GM12878 (cell line): ENCODE results near the gene SCGB2B2.
"Not testable (repeated sequence)": the region's sequence is repeated elsewhere in the genome, so short reads cannot be mapped to it uniquely, and the experiment has no call there.

ENCODE experiments used
- CEBPB ChIP-seq, 2 experiments: fragments of 150-350 bp in 1 of 2; IDR thresholded peaks; 2 replicates each; pipeline ENCODE4 v1.6.1; 2012 to 2014; ENCODE audit warnings: low read depth in 2 of 2, low read length in 2 of 2, borderline replicate concordance in 1 of 2, inconsistent platforms in 1 of 2
- HDAC2 ChIP-seq: fragments of 200-600 bp; sonication (generic); IDR thresholded peaks from 2 replicates; pipeline ENCODE4 v1.6.1; 2017
- HDAC6 ChIP-seq: fragments of 200-600 bp; sonication (generic); IDR thresholded peaks from one replicate; pipeline ENCODE4 v1.8.0; 2017; ENCODE audit warnings: antibody characterized with exemption; ENCODE audit not compliant: unreplicated experiment
- POLR2A ChIP-seq: IDR thresholded peaks from 2 replicates; pipeline ENCODE4 v1.6.1; 2011; ENCODE audit warnings: low read depth, mild to moderate bottlenecking, low read length
- POLR2AphosphoS2 ChIP-seq: IDR thresholded peaks from 2 replicates; pipeline ENCODE4 v1.6.1; 2011; ENCODE audit warnings: low read depth, mild to moderate bottlenecking, low read length, improper control_type of control experiment, moderate library complexity
- POLR2AphosphoS5 ChIP-seq: IDR thresholded peaks from 2 replicates; pipeline ENCODE4 v1.6.1; 2011; ENCODE audit warnings: mild to moderate bottlenecking, low read length, inconsistent platforms
- RAD51 ChIP-seq: fragments of 450-650 bp; IDR thresholded peaks from 2 replicates; pipeline ENCODE4 v1.6.1; 2016; ENCODE audit warnings: moderate library complexity, mild to moderate bottlenecking, inconsistent platforms
- TAF1 ChIP-seq: IDR thresholded peaks from 2 replicates; pipeline ENCODE4 v1.6.1; 2011; ENCODE audit warnings: mild to moderate bottlenecking, low read depth, low read length, borderline replicate concordance
- TF ChIP-seq, protein P1 (sequence below), 3 experiments: IDR thresholded peaks in 2 of 3; conservative IDR thresholded peaks in 1 of 3; 2 replicates each; pipeline ENCODE4 v1.5.1; 2011; ENCODE audit warnings: low read depth in 3 of 3, low read length in 3 of 3, mild to moderate bottlenecking in 3 of 3, control low read depth in 2 of 3, moderate library complexity in 2 of 3, inconsistent platforms in 1 of 3, mixed read lengths in 1 of 3; ENCODE audit not compliant: control insufficient read depth in 2 of 3, insufficient read depth in 1 of 3; ENCODE audit errors: extremely low read depth in 1 of 3
- TF ChIP-seq, protein P2 (sequence below): IDR thresholded peaks from 2 replicates; pipeline ENCODE4 v1.6.1; 2012; ENCODE audit warnings: mild to moderate bottlenecking, low read depth, low read length
- TF ChIP-seq, protein P3 (sequence below): IDR thresholded peaks from 2 replicates; pipeline ENCODE4 v1.6.1; 2012; ENCODE audit warnings: low read depth, low read length, improper control_type of control experiment

DNA sequence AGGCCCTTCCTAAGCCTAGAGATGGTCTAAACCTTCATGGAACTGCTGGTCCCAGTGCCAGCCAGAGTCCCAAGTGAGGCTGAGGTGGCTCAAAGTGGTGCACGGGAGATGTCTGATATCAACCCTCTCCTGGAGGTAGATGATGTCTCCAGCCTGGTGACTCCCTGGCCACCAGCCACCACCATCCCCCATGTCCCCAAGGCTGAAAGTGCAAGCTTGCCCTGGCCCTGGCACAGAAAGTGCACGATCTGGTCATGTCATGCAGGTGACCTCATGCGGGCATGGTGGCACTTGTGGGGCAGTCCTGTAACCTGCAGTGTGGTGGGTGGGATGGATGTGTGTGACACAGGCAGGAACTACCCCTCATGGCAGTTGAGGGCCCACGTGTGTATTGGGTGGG lies 11.7 kb downstream of the SCGB2B2 start:
- TF ChIP-seq, protein P1, sequence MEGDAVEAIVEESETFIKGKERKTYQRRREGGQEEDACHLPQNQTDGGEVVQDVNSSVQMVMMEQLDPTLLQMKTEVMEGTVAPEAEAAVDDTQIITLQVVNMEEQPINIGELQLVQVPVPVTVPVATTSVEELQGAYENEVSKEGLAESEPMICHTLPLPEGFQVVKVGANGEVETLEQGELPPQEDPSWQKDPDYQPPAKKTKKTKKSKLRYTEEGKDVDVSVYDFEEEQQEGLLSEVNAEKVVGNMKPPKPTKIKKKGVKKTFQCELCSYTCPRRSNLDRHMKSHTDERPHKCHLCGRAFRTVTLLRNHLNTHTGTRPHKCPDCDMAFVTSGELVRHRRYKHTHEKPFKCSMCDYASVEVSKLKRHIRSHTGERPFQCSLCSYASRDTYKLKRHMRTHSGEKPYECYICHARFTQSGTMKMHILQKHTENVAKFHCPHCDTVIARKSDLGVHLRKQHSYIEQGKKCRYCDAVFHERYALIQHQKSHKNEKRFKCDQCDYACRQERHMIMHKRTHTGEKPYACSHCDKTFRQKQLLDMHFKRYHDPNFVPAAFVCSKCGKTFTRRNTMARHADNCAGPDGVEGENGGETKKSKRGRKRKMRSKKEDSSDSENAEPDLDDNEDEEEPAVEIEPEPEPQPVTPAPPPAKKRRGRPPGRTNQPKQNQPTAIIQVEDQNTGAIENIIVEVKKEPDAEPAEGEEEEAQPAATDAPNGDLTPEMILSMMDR (IDR thresholded peaks at IDR 0.05 in 2 of 3, conservative IDR thresholded peaks at IDR 0.05 in 1 of 3; ENCODE audit: control insufficient read depth in 2 of 3, extremely low read depth in 1 of 3, insufficient read depth in 1 of 3, low read depth in 3 of 3, low read length in 3 of 3): not testable (repeated sequence)
- not testable (repeated sequence) for TF ChIP-seq RAD51; POLR2AphosphoS5; CEBPB (IDR thresholded peaks at IDR 0.05; ENCODE audit: borderline replicate concordance in 1 of 2, low read depth in 2 of 2, low read length in 2 of 2); POLR2A; POLR2AphosphoS2; HDAC6; TAF1; HDAC2
- TF ChIP-seq, protein P2, sequence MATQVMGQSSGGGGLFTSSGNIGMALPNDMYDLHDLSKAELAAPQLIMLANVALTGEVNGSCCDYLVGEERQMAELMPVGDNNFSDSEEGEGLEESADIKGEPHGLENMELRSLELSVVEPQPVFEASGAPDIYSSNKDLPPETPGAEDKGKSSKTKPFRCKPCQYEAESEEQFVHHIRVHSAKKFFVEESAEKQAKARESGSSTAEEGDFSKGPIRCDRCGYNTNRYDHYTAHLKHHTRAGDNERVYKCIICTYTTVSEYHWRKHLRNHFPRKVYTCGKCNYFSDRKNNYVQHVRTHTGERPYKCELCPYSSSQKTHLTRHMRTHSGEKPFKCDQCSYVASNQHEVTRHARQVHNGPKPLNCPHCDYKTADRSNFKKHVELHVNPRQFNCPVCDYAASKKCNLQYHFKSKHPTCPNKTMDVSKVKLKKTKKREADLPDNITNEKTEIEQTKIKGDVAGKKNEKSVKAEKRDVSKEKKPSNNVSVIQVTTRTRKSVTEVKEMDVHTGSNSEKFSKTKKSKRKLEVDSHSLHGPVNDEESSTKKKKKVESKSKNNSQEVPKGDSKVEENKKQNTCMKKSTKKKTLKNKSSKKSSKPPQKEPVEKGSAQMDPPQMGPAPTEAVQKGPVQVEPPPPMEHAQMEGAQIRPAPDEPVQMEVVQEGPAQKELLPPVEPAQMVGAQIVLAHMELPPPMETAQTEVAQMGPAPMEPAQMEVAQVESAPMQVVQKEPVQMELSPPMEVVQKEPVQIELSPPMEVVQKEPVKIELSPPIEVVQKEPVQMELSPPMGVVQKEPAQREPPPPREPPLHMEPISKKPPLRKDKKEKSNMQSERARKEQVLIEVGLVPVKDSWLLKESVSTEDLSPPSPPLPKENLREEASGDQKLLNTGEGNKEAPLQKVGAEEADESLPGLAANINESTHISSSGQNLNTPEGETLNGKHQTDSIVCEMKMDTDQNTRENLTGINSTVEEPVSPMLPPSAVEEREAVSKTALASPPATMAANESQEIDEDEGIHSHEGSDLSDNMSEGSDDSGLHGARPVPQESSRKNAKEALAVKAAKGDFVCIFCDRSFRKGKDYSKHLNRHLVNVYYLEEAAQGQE: not testable (repeated sequence)
- TF ChIP-seq, protein P3, sequence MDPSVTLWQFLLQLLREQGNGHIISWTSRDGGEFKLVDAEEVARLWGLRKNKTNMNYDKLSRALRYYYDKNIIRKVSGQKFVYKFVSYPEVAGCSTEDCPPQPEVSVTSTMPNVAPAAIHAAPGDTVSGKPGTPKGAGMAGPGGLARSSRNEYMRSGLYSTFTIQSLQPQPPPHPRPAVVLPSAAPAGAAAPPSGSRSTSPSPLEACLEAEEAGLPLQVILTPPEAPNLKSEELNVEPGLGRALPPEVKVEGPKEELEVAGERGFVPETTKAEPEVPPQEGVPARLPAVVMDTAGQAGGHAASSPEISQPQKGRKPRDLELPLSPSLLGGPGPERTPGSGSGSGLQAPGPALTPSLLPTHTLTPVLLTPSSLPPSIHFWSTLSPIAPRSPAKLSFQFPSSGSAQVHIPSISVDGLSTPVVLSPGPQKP: not testable (repeated sequence)
